Neural cell (in vitro differentiated cells): ENCODE measurements around the gene SEC24D.

Experiments
- EZH2 ChIP-seq: fragments of 200-600, 300-800 bp; shearing (Covaris generic), sonication (generic); IDR thresholded peaks from 2 replicates; pipeline ENCODE4 v1.6.1; 2014; ENCODE audit warnings: antibody characterized with exemption, low read length, borderline replicate concordance, mild to moderate bottlenecking; ENCODE audit not compliant: insufficient read depth, poor library complexity, severe bottlenecking
- POLR2AphosphoS5 ChIP-seq: IDR thresholded peaks from 2 replicates; pipeline ENCODE4 v1.6.1; 2012
- SMC3 ChIP-seq: fragments of 450-650 bp; conservative IDR thresholded peaks from 2 replicates; pipeline ENCODE4 v1.6.1; 2014; ENCODE audit warnings: antibody characterized with exemption, mild to moderate bottlenecking, moderate library complexity; ENCODE audit not compliant: poor library complexity
- TF ChIP-seq, protein P1 (sequence below): fragments of 450-650 bp; IDR thresholded peaks from 2 replicates; pipeline ENCODE4 v1.5.1; 2014; ENCODE audit warnings: antibody characterized with exemption, mild to moderate bottlenecking, moderate library complexity; ENCODE audit not compliant: poor library complexity, severe bottlenecking
- TF ChIP-seq, protein P2 (sequence below): IDR thresholded peaks from 2 replicates; pipeline ENCODE4 v1.6.1; 2012; ENCODE audit warnings: borderline replicate concordance

DNA sequence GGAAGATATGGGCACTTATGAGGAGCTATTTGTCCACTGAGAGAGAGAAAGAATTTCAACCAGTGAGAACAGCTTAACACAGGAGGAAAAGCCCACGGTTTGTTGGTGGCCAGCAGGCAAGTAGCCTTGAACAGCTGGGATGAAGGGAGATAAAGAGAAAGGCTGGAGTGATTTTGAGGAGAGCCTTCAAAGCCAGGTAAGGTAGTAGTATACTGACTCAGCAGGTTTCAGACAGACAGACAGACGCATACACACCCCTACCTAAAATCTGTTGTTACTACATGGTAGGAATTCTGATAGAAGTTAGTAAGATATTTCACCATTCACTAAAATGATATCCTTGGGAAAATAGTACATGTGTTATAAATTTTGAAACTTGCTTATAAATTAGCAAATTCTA, 60.5 kb downstream of the SEC24D start:
- TF ChIP-seq, protein P1, sequence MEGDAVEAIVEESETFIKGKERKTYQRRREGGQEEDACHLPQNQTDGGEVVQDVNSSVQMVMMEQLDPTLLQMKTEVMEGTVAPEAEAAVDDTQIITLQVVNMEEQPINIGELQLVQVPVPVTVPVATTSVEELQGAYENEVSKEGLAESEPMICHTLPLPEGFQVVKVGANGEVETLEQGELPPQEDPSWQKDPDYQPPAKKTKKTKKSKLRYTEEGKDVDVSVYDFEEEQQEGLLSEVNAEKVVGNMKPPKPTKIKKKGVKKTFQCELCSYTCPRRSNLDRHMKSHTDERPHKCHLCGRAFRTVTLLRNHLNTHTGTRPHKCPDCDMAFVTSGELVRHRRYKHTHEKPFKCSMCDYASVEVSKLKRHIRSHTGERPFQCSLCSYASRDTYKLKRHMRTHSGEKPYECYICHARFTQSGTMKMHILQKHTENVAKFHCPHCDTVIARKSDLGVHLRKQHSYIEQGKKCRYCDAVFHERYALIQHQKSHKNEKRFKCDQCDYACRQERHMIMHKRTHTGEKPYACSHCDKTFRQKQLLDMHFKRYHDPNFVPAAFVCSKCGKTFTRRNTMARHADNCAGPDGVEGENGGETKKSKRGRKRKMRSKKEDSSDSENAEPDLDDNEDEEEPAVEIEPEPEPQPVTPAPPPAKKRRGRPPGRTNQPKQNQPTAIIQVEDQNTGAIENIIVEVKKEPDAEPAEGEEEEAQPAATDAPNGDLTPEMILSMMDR, result no peak
- TF ChIP-seq, protein P2, sequence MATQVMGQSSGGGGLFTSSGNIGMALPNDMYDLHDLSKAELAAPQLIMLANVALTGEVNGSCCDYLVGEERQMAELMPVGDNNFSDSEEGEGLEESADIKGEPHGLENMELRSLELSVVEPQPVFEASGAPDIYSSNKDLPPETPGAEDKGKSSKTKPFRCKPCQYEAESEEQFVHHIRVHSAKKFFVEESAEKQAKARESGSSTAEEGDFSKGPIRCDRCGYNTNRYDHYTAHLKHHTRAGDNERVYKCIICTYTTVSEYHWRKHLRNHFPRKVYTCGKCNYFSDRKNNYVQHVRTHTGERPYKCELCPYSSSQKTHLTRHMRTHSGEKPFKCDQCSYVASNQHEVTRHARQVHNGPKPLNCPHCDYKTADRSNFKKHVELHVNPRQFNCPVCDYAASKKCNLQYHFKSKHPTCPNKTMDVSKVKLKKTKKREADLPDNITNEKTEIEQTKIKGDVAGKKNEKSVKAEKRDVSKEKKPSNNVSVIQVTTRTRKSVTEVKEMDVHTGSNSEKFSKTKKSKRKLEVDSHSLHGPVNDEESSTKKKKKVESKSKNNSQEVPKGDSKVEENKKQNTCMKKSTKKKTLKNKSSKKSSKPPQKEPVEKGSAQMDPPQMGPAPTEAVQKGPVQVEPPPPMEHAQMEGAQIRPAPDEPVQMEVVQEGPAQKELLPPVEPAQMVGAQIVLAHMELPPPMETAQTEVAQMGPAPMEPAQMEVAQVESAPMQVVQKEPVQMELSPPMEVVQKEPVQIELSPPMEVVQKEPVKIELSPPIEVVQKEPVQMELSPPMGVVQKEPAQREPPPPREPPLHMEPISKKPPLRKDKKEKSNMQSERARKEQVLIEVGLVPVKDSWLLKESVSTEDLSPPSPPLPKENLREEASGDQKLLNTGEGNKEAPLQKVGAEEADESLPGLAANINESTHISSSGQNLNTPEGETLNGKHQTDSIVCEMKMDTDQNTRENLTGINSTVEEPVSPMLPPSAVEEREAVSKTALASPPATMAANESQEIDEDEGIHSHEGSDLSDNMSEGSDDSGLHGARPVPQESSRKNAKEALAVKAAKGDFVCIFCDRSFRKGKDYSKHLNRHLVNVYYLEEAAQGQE, result no peak
- TF ChIP-seq EZH2 (no peak), SMC3 (no peak), POLR2AphosphoS5 (no peak)
